Neuronal stem cell (in vitro differentiated cells): ENCODE results near the gene KIAA1328.

Experiments used
- DNase-seq: peaks from one replicate; pipeline ENCODE4 v3.0.0-alpha.2; 2013; ENCODE audit warnings: low spot score
- H2AFZ ChIP-seq: one replicate; pipeline ENCODE4 v1.6.1; 2013; ENCODE audit warnings: mild to moderate bottlenecking, low read length, inconsistent platforms
- H2AK5ac ChIP-seq: 2 replicates; pipeline ENCODE4 v1.6.1; 2013; ENCODE audit warnings: low read depth, mild to moderate bottlenecking, inconsistent platforms, low read length, moderate library complexity, mixed read lengths
- H2BK120ac ChIP-seq: 2 replicates; pipeline ENCODE4 v1.6.1; 2013; ENCODE audit warnings: low read depth, mild to moderate bottlenecking, inconsistent platforms, low read length, moderate library complexity, mixed read lengths
- H2BK12ac ChIP-seq: one replicate; pipeline ENCODE4 v1.6.1; 2013; ENCODE audit warnings: low read length, inconsistent platforms
- H2BK15ac ChIP-seq: 2 replicates; pipeline ENCODE4 v1.6.1; 2013; ENCODE audit warnings: mild to moderate bottlenecking, low read length, inconsistent platforms, mixed read lengths
- H2BK5ac ChIP-seq: one replicate; pipeline ENCODE4 v1.6.1; 2013; ENCODE audit warnings: inconsistent platforms, mild to moderate bottlenecking, low read length, moderate library complexity
- H3K14ac ChIP-seq: one replicate; pipeline ENCODE4 v1.6.1; 2013; ENCODE audit warnings: low read length, inconsistent platforms
- H3K18ac ChIP-seq: 2 replicates; pipeline ENCODE4 v1.6.1; 2013; ENCODE audit warnings: low read length, inconsistent platforms
- H3K23ac ChIP-seq: 2 replicates; pipeline ENCODE4 v1.6.1; 2013; ENCODE audit warnings: low read depth, mild to moderate bottlenecking, mixed read lengths, low read length, inconsistent platforms; ENCODE audit not compliant: poor library complexity
- H3K27ac ChIP-seq: replicated peaks from 3 replicates; pipeline ENCODE4 v1.5.1; 2013; ENCODE audit warnings: low read length, inconsistent platforms
- H3K27me3 ChIP-seq, 3 experiments: 2 replicates each; pipeline ENCODE4 v1.6.1; 2013; ENCODE audit warnings: low read length in 3 of 3, mild to moderate bottlenecking in 2 of 3, inconsistent platforms in 1 of 3, low read depth in 1 of 3, mixed read lengths in 1 of 3, moderate library complexity in 1 of 3; ENCODE audit not compliant: control insufficient read depth in 3 of 3, insufficient read depth in 3 of 3
- H3K36me3 ChIP-seq, 2 donors: replicated peaks in 1 of 2; 2 replicates each; pipeline ENCODE4 v1.6.1; 2013; ENCODE audit warnings: low read length in 2 of 2; ENCODE audit not compliant: control insufficient read depth in 2 of 2, insufficient read depth in 2 of 2
- H3K4ac ChIP-seq: 2 replicates; pipeline ENCODE4 v1.6.1; 2013; ENCODE audit warnings: inconsistent platforms, mild to moderate bottlenecking, low read length, moderate library complexity
- H3K4me1 ChIP-seq, 2 donors: 1 replicate in 1 of 2; 2 replicates in 1 of 2; pipeline ENCODE4 v1.6.1; 2013; ENCODE audit warnings: low read length in 2 of 2, low read depth in 1 of 2; ENCODE audit not compliant: control insufficient read depth in 2 of 2, insufficient read depth in 1 of 2
- H3K4me2 ChIP-seq: one replicate; pipeline ENCODE4 v1.6.1; 2013; ENCODE audit warnings: mild to moderate bottlenecking, low read length, inconsistent platforms; ENCODE audit not compliant: insufficient read depth, poor library complexity, severe bottlenecking
- H3K4me3 ChIP-seq, 2 donors: 2 replicates each; pipeline ENCODE4 v1.5.1; 2013; ENCODE audit warnings: low read length in 2 of 2, mild to moderate bottlenecking in 2 of 2, inconsistent platforms in 1 of 2, moderate library complexity in 1 of 2
- H3K79me1 ChIP-seq: one replicate; pipeline ENCODE4 v1.6.1; 2013; ENCODE audit warnings: low read depth, mild to moderate bottlenecking, inconsistent platforms, low read length, moderate library complexity
- H3K9ac ChIP-seq: one replicate; pipeline ENCODE4 v1.6.1; 2013; ENCODE audit warnings: mild to moderate bottlenecking, low read depth, low read length, inconsistent platforms; ENCODE audit not compliant: poor library complexity
- H3K9me3 ChIP-seq, 2 donors: replicated peaks in 1 of 2; 2 replicates each; pipeline versions ENCODE3 to v1.6.1; 2013; ENCODE audit warnings: low read length in 2 of 2, mild to moderate bottlenecking in 2 of 2, inconsistent platforms in 1 of 2, low read depth in 1 of 2, mixed read lengths in 1 of 2, moderate library complexity in 1 of 2; ENCODE audit not compliant: control insufficient read depth in 2 of 2, insufficient read depth in 1 of 2
- H4K8ac ChIP-seq: one replicate; pipeline ENCODE4 v1.6.1; 2013; ENCODE audit warnings: low read depth, mild to moderate bottlenecking, inconsistent platforms, low read length, moderate library complexity
- H4K91ac ChIP-seq: one replicate; pipeline ENCODE4 v1.6.1; 2013; ENCODE audit warnings: low read length, low read depth, mild to moderate bottlenecking, inconsistent platforms; ENCODE audit not compliant: poor library complexity
- WGBS, 2 donors: extraction: QIAGEN DNeasy Blood & Tissue Kit; methylation state at CpG; one replicate each; pipeline ENCODE4 v1.1.7; 2013; ENCODE audit warnings: missing lambda C conversion rate in 2 of 2, mixed read lengths in 1 of 2; ENCODE audit not compliant: insufficient read length in 2 of 2, insufficient replicate concordance in 1 of 2; ENCODE audit errors: extremely low coverage in 2 of 2; 5-methylcytosine and 5-hydroxymethylcytosine counted together

Gene KIAA1328

DNA sequence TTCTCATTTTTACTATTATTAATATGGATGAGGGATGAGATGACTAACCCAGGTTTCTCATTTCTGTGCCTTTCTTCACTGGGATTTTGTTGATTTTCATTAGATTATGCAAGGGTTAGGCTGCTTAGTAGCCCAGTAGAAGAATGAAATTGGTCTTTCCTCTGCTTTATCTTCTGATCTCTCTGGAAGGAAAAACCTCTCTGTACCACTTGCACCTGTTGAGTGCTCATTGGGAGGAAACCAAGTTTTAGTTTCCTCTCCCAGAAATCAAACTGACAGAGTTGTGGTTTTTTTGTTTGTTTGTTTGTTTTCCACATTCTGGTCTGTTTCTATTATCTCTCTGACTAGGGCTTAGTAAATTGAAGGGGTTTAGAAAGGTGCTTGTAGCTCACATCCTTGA lies 60.8 kb downstream of the KIAA1328 start:
- Histone ChIP-seq H3K14ac (no peak overlapping the region), H3K18ac (no peak overlapping the region), H3K4me2 (no peak overlapping the region), H3K9me3 (no peaks in the 10 kb centered on the region), H3K4ac (no peak overlapping the region), H4K91ac (no peak overlapping the region), H3K4me1 (no peaks in the 10 kb centered on the region), H2BK12ac (no peak overlapping the region), H3K9ac (no peak overlapping the region), H3K27me3 (no peaks in the 10 kb centered on the region), H3K27ac (no peak overlapping the region), H3K23ac (no peak overlapping the region), H2BK5ac (no peak overlapping the region), H4K8ac (no peak overlapping the region), H3K36me3 (no peaks in the 10 kb centered on the region), H3K4me3 (no peak overlapping the region), H2BK120ac (no peak overlapping the region), H2AK5ac (no peak overlapping the region), H2AFZ (no peak overlapping the region), H2BK15ac (no peak overlapping the region), H3K79me1 (no peaks in the 10 kb centered on the region)
- no peak for DNase-seq

GRCh38 chr18:36890598-36890997 lies 61.7 kb downstream of the KIAA1328 start:
- Histone ChIP-seq H3K4ac (no peak overlapping the region), H3K4me3 (no peak overlapping the region), H2BK120ac (no peak overlapping the region), H3K18ac (no peak overlapping the region), H3K36me3 (no peaks in the 10 kb centered on the region), H3K27ac (no peak overlapping the region), H3K9ac (no peak overlapping the region), H3K4me1 (no peaks in the 10 kb centered on the region), H3K23ac (no peak overlapping the region), H3K14ac (no peak overlapping the region), H3K79me1 (no peaks in the 10 kb centered on the region), H2AFZ (no peak overlapping the region), H4K91ac (no peak overlapping the region), H2BK12ac (no peak overlapping the region), H2BK5ac (no peak overlapping the region), H2AK5ac (no peak overlapping the region), H3K9me3 (no peaks in the 10 kb centered on the region), H2BK15ac (no peak overlapping the region), H3K27me3 (no peaks in the 10 kb centered on the region), H3K4me2 (no peak overlapping the region), H4K8ac (no peak overlapping the region)
- no CpG with 5 or more reads among the region's 3 CpGs for WGBS, 2 donors
- no peak for DNase-seq

- no peak overlapping the region for H4K8ac ChIP-seq
- H3K4ac ChIP-seq = no peak overlapping the region
- no peak overlapping the region for H3K4me2 ChIP-seq
- no peak overlapping the region for H2AFZ ChIP-seq
- no peak overlapping the region for H3K4me3 ChIP-seq
- H4K91ac ChIP-seq = no peak overlapping the region
- no peaks in the 10 kb centered on the region for H3K9me3 ChIP-seq
- no peaks in the 10 kb centered on the region for H3K79me1 ChIP-seq
- no peak for DNase-seq
- no peaks in the 10 kb centered on the region for H3K4me1 ChIP-seq
- H3K14ac ChIP-seq = no peak overlapping the region
- no peak overlapping the region for H3K27ac ChIP-seq
- H3K9ac ChIP-seq = no peak overlapping the region
- H2BK120ac ChIP-seq = no peak overlapping the region
- no peak overlapping the region for H3K18ac ChIP-seq
- no peak overlapping the region for H2BK12ac ChIP-seq
- no CpG with 5 or more reads among the region's 5 CpGs for whole genome bisulfite sequencing, 2 donors
- H2BK15ac ChIP-seq = no peak overlapping the region
- H3K27me3 ChIP-seq = no peaks in the 10 kb centered on the region
- no peak overlapping the region for H2BK5ac ChIP-seq
- H2AK5ac ChIP-seq = no peak overlapping the region
- no peak overlapping the region for H3K23ac ChIP-seq
- no peaks in the 10 kb centered on the region for H3K36me3 ChIP-seq
Measured at GRCh38 chr18:36893227-36893626, 64.3 kb downstream of the KIAA1328 start.

GRCh38 chr18:36895606-36896005 lies 66.7 kb downstream of the KIAA1328 start:
- no peak overlapping the region for H2AK5ac ChIP-seq
- H3K4me3 ChIP-seq = no peak overlapping the region
- WGBS, 2 donors = no CpG with 5 or more reads among the region's 4 CpGs
- no peak overlapping the region for H2BK15ac ChIP-seq
- H3K9me3 ChIP-seq = peaks cover 0 to 14% of the 10 kb centered on the region in 2 donors
- H2AFZ ChIP-seq = no peak overlapping the region
- H3K14ac ChIP-seq = no peak overlapping the region
- no peaks in the 10 kb centered on the region for H3K4me1 ChIP-seq
- no peak overlapping the region for H3K27ac ChIP-seq
- no peak overlapping the region for H2BK12ac ChIP-seq
- H2BK5ac ChIP-seq = no peak overlapping the region
- H4K8ac ChIP-seq = no peak overlapping the region
- no peak overlapping the region for H2BK120ac ChIP-seq
- no peak overlapping the region for H3K4me2 ChIP-seq
- no peak overlapping the region for H3K4ac ChIP-seq
- no peak for DNase-seq
- no peaks in the 10 kb centered on the region for H3K27me3 ChIP-seq
- no peaks in the 10 kb centered on the region for H3K36me3 ChIP-seq
- H3K18ac ChIP-seq = no peak overlapping the region
- H3K9ac ChIP-seq = no peak overlapping the region
- H4K91ac ChIP-seq = no peak overlapping the region
- no peaks in the 10 kb centered on the region for H3K79me1 ChIP-seq
- H3K23ac ChIP-seq = no peak overlapping the region
